WTC11 (cell line): ENCODE results near the gene ACER1. TPM values are rescaled to one million over a fixed set of nuclear protein-coding genes. Genes with fewer than 3 reads are reported as not detected.

Experiments
- ATAC-seq: fragments of 200-7000 bp; cut with Tn5 transposase; 2 replicates; pipeline ENCODE4 v1.10.0; 2021; ENCODE audit warnings: mild to moderate bottlenecking, moderate library complexity
- CTCF ChIA-PET: fragments of 300-600 bp; sonication (Branson Sonifier 250); formaldehyde crosslinking; loops from one replicate; lab custom pipeline; 2021; ENCODE audit warnings: antibody characterized with exemption; lab: Charles Lee
- POLR2A ChIA-PET: fragments of 350-600 bp; sonication (Branson Sonifier 250); formaldehyde crosslinking; loops from one replicate; lab custom pipeline; 2021; ENCODE audit warnings: antibody characterized with exemption; lab: Charles Lee
- DNase-seq: peaks from one replicate; pipeline ENCODE4 v3.0.0; 2021; ENCODE audit warnings: low spot score
- H3K27ac Mint-ChIP-seq: 2 replicates; pipeline ENCODE4 v1.8.0; 2021; ENCODE audit warnings: mixed read lengths
- H3K27me3 Mint-ChIP-seq: 2 replicates; pipeline ENCODE4 v1.8.0; 2021; ENCODE audit warnings: low read depth, mild to moderate bottlenecking, moderate library complexity, mixed read lengths
- H3K36me3 Mint-ChIP-seq: 2 replicates; pipeline ENCODE4 v1.8.0; 2021; ENCODE audit warnings: mixed read lengths
- H3K4me1 Mint-ChIP-seq: 2 replicates; pipeline ENCODE4 v1.8.0; 2022; ENCODE audit warnings: mixed read lengths
- H3K4me3 Mint-ChIP-seq: 2 replicates; pipeline ENCODE4 v1.8.0; 2021; ENCODE audit warnings: mild to moderate bottlenecking, moderate library complexity, mixed read lengths
- H3K9me3 Mint-ChIP-seq: 2 replicates; pipeline ENCODE4 v1.8.0; 2021; ENCODE audit warnings: mixed read lengths
- ESRRA ChIP-seq: sonication (generic); formaldehyde crosslinking; IDR thresholded peaks from 2 replicates; pipeline ENCODE4 v1.8.1; 2022; ENCODE audit warnings: mild to moderate bottlenecking, missing genetic modification reagents, borderline replicate concordance
- FOXJ3 ChIP-seq: sonication (generic); formaldehyde crosslinking; IDR thresholded peaks from 2 replicates; pipeline ENCODE4 v1.9.0; 2021; ENCODE audit warnings: missing genetic modification reagents, mild to moderate bottlenecking, borderline replicate concordance
- FOXK1 ChIP-seq: sonication (generic); formaldehyde crosslinking; IDR thresholded peaks from 2 replicates; pipeline ENCODE4 v1.8.0; 2022; ENCODE audit warnings: mild to moderate bottlenecking, moderate library complexity, missing genetic modification reagents
- HMGA2 ChIP-seq: fragments of 250-450 bp; sonication (Bioruptor Pico); IDR thresholded peaks from 2 replicates; pipeline ENCODE4 v1.4.0; 2021; ENCODE audit warnings: mild to moderate bottlenecking, moderate library complexity
- MXD4 ChIP-seq: fragments of 250-450 bp; sonication (Bioruptor Pico); IDR thresholded peaks from 2 replicates; pipeline ENCODE4 v1.8.0; 2021; ENCODE audit warnings: mild to moderate bottlenecking, moderate library complexity, borderline replicate concordance
- MYBL2 ChIP-seq: sonication (generic); formaldehyde crosslinking; IDR thresholded peaks from 2 replicates; pipeline ENCODE4 v1.8.1; 2023; ENCODE audit warnings: mild to moderate bottlenecking, moderate library complexity, missing genetic modification reagents
- NFATC4 ChIP-seq: fragments of 250-450 bp; sonication (Bioruptor Pico); IDR thresholded peaks from 2 replicates; pipeline ENCODE4 v1.9.0; 2021; ENCODE audit warnings: mild to moderate bottlenecking
- PRRX2 ChIP-seq: fragments of 250-450 bp; sonication (Bioruptor Pico); IDR thresholded peaks from 2 replicates; pipeline ENCODE4 v1.8.0; 2021; ENCODE audit warnings: mild to moderate bottlenecking
- SMAD4 ChIP-seq: sonication (generic); formaldehyde crosslinking; IDR thresholded peaks from 2 replicates; pipeline ENCODE4 v1.8.0; 2022; ENCODE audit warnings: mild to moderate bottlenecking, missing genetic modification reagents
- TP53 ChIP-seq: sonication (generic); formaldehyde crosslinking; IDR thresholded peaks from 2 replicates; pipeline ENCODE4 v1.8.1; 2023; ENCODE audit warnings: mild to moderate bottlenecking, missing genetic modification reagents
- ZNF671 ChIP-seq: fragments of 250-450 bp; sonication (Bioruptor Pico); IDR thresholded peaks from 2 replicates; pipeline ENCODE4 v1.8.0; 2021; ENCODE audit warnings: mild to moderate bottlenecking
- total RNA-seq: library from RNA; stranded (reverse); gene quantifications from 3 replicates; pipeline ENCODE4 v1.2.3, GENCODE V29; 2021
- TF ChIP-seq, protein P1 (sequence below): fragments of 250-450 bp; sonication (Bioruptor Pico); IDR thresholded peaks from 2 replicates; pipeline ENCODE4 v1.9.0; 2021; ENCODE audit warnings: mild to moderate bottlenecking, borderline replicate concordance
- TF ChIP-seq, protein P2 (sequence below): sonication (generic); formaldehyde crosslinking; IDR thresholded peaks from 2 replicates; pipeline ENCODE4 v1.8.1; 2022; ENCODE audit warnings: mild to moderate bottlenecking, missing genetic modification reagents, moderate library complexity, borderline replicate concordance
- TF ChIP-seq, protein P3 (sequence below): fragments of 250-450 bp; sonication (Bioruptor Pico); IDR thresholded peaks from 2 replicates; pipeline ENCODE4 v1.9.0; 2021; ENCODE audit warnings: mild to moderate bottlenecking
- TF ChIP-seq, protein P4 (sequence below): fragments of 250-450 bp; sonication (Bioruptor Pico); IDR thresholded peaks from 2 replicates; pipeline ENCODE4 v2.1.2; 2022; ENCODE audit warnings: mild to moderate bottlenecking, moderate library complexity

ACER1 gene
- total RNA-seq, 1 experiment from 2014 or later, result not detected

DNA sequence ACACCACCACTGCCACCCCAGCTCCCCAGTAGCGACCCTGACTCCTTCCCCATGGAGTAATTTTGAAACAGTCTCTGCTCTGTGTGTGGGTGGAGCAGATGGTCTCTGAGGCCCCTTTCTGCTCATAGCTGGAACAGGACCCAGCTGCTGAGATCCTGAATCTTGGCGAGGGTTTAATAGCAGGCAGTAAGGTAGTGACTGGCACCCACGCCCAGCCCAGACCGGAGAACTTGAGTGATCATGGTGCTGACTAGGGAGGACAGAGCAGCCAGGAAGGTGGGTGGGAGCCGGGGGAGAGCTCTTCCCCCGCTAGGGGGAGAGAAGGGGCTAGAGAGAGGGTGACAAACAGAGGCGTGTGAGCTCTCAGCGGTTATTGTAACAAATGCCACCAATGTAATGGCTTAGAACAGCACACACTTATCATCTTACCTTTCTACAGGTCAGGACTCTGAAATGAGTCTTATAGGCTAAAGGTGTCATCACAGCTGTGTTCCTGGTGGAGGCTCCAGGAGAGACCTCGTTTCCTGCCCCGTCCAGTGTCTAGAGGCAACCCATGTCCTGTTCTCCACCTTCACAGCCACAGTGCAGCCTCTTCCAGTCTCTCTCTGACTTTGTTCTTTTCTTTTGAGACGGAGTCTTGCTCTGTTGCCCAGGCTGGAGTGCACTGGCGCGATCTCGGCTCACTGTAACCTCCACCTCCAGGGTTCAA, 7.2 kb upstream of the ACER1 start:
- DNase-seq (no peak), ATAC-seq (peak; percentile 51; the same call in 1 of the 2 replicates)
- TF ChIP-seq NFATC4 (no peak), MYBL2 (CRISPR knock-in tag) (no peak), FOXK1 (no peak), ZNF671 (no peak), PRRX2 (no peak), MXD4 (CRISPR knock-in tag) (no peak), SMAD4 (CRISPR knock-in tag) (no peak)
- TF ChIP-seq, protein P1, sequence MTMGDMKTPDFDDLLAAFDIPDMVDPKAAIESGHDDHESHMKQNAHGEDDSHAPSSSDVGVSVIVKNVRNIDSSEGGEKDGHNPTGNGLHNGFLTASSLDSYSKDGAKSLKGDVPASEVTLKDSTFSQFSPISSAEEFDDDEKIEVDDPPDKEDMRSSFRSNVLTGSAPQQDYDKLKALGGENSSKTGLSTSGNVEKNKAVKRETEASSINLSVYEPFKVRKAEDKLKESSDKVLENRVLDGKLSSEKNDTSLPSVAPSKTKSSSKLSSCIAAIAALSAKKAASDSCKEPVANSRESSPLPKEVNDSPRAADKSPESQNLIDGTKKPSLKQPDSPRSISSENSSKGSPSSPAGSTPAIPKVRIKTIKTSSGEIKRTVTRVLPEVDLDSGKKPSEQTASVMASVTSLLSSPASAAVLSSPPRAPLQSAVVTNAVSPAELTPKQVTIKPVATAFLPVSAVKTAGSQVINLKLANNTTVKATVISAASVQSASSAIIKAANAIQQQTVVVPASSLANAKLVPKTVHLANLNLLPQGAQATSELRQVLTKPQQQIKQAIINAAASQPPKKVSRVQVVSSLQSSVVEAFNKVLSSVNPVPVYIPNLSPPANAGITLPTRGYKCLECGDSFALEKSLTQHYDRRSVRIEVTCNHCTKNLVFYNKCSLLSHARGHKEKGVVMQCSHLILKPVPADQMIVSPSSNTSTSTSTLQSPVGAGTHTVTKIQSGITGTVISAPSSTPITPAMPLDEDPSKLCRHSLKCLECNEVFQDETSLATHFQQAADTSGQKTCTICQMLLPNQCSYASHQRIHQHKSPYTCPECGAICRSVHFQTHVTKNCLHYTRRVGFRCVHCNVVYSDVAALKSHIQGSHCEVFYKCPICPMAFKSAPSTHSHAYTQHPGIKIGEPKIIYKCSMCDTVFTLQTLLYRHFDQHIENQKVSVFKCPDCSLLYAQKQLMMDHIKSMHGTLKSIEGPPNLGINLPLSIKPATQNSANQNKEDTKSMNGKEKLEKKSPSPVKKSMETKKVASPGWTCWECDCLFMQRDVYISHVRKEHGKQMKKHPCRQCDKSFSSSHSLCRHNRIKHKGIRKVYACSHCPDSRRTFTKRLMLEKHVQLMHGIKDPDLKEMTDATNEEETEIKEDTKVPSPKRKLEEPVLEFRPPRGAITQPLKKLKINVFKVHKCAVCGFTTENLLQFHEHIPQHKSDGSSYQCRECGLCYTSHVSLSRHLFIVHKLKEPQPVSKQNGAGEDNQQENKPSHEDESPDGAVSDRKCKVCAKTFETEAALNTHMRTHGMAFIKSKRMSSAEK (CRISPR knock-in tag), result no peak
- TF ChIP-seq, protein P2, sequence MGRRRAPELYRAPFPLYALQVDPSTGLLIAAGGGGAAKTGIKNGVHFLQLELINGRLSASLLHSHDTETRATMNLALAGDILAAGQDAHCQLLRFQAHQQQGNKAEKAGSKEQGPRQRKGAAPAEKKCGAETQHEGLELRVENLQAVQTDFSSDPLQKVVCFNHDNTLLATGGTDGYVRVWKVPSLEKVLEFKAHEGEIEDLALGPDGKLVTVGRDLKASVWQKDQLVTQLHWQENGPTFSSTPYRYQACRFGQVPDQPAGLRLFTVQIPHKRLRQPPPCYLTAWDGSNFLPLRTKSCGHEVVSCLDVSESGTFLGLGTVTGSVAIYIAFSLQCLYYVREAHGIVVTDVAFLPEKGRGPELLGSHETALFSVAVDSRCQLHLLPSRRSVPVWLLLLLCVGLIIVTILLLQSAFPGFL (CRISPR knock-in tag), result no peak
- TF ChIP-seq, protein P3, sequence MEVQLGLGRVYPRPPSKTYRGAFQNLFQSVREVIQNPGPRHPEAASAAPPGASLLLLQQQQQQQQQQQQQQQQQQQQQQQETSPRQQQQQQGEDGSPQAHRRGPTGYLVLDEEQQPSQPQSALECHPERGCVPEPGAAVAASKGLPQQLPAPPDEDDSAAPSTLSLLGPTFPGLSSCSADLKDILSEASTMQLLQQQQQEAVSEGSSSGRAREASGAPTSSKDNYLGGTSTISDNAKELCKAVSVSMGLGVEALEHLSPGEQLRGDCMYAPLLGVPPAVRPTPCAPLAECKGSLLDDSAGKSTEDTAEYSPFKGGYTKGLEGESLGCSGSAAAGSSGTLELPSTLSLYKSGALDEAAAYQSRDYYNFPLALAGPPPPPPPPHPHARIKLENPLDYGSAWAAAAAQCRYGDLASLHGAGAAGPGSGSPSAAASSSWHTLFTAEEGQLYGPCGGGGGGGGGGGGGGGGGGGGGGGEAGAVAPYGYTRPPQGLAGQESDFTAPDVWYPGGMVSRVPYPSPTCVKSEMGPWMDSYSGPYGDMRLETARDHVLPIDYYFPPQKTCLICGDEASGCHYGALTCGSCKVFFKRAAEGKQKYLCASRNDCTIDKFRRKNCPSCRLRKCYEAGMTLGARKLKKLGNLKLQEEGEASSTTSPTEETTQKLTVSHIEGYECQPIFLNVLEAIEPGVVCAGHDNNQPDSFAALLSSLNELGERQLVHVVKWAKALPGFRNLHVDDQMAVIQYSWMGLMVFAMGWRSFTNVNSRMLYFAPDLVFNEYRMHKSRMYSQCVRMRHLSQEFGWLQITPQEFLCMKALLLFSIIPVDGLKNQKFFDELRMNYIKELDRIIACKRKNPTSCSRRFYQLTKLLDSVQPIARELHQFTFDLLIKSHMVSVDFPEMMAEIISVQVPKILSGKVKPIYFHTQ, result no peak
- TF ChIP-seq, protein P4, sequence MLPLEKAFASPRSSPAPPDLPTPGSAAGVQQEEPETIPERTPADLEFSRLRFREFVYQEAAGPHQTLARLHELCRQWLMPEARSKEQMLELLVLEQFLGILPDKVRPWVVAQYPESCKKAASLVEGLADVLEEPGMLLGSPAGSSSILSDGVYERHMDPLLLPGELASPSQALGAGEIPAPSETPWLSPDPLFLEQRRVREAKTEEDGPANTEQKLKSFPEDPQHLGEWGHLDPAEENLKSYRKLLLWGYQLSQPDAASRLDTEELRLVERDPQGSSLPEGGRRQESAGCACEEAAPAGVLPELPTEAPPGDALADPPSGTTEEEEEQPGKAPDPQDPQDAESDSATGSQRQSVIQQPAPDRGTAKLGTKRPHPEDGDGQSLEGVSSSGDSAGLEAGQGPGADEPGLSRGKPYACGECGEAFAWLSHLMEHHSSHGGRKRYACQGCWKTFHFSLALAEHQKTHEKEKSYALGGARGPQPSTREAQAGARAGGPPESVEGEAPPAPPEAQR (CRISPR knock-in tag), result no peak
- TF ChIP-seq, all 79 proteins: peak for 0
- Mint-ChIP-seq H3K4me3 (no peak overlapping the region), H3K27me3 (peaks cover 7% of the 10 kb centered on the region), H3K27ac (no peak overlapping the region), H3K36me3 (no peaks in the 10 kb centered on the region; the same call in 1 of the 2 replicates), H3K9me3 (peaks cover 16% of the 10 kb centered on the region), H3K4me1 (no peaks in the 10 kb centered on the region)
- POLR2A ChIA-PET, result interaction anchor here (0.5 kb wide), 1 partner anchor 33 kb away, joined by 3 read pairs; no protein-coding TSS in a partner anchor
- CTCF ChIA-PET, result interaction anchor here (0.5 to 1.6 kb wide), 22 partner anchors 9 to 546 kb away, joined by 3 to 13 read pairs (median 4); partner anchors contain the start of genes ALKBH7 and CLPP

DNA sequence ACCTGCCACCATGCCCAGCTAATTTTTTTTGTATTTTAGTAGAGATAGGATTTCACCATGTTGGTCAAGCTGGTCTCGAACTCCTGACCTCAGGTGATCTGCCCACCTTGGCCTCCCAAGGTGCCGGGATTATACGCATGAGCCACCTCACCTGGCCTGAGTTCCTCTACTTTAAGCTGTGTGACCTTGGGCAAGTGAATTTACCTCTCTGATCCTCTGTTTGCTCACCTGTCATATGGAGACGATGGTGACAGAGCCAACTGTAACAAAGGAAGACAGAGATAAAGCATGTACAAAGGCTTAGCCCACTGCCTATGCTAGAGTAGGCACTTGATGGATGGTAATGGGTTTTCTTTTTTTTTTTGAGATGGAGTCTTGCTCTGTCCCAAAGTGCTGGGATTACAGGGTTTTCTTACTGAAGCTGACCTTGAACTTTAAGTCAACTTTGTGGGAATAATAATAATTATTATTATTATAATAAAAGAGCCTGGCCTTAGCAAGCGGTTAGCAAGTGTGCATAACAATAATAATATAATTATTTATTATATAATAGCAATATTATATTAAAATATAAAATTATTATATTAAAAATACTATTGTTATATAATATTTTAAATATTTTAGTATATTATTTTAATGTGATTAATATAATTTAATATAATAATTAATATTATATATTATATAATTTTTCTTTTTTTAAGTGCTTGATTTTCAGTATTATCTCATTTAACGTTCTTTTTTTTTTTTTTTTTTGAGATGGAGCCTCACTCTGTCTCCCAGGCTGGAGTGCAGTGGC, 1.3 kb upstream of the ACER1 start:
- ATAC-seq (no peak), DNase-seq (no peak)
- Mint-ChIP-seq H3K9me3 (peaks cover 5% of the 10 kb centered on the region), H3K4me1 (no peaks in the 10 kb centered on the region), H3K27ac (no peak overlapping the region), H3K36me3 (no peaks in the 10 kb centered on the region), H3K27me3 (no peaks in the 10 kb centered on the region; the same call in 1 of the 2 replicates), H3K4me3 (no peak overlapping the region)
- ChIA-PET POLR2A (no interaction called here), CTCF (no interaction called here)
- TF ChIP-seq FOXJ3 (CRISPR knock-in tag), result no peak
- TF ChIP-seq ESRRA (CRISPR knock-in tag), result no peak
- TF ChIP-seq HMGA2 (CRISPR knock-in tag), result peak; percentile 97; the same call in 1 of the 2 replicates
- no peak for TF ChIP-seq TP53
